IPS-NIHi7 (cell line): ENCODE measurements around the gene SEPTIN10.
"Not testable (repeated sequence)": the region's sequence is repeated elsewhere in the genome, so short reads cannot be mapped to it uniquely, and the experiment has no call there.

Source experiments
- DNase-seq: peaks from one replicate; pipeline ENCODE4 v3.0.0; 2012; ENCODE audit warnings: mixed read lengths; ENCODE audit errors: extremely low spot score

The SEPTIN10 gene

DNA sequence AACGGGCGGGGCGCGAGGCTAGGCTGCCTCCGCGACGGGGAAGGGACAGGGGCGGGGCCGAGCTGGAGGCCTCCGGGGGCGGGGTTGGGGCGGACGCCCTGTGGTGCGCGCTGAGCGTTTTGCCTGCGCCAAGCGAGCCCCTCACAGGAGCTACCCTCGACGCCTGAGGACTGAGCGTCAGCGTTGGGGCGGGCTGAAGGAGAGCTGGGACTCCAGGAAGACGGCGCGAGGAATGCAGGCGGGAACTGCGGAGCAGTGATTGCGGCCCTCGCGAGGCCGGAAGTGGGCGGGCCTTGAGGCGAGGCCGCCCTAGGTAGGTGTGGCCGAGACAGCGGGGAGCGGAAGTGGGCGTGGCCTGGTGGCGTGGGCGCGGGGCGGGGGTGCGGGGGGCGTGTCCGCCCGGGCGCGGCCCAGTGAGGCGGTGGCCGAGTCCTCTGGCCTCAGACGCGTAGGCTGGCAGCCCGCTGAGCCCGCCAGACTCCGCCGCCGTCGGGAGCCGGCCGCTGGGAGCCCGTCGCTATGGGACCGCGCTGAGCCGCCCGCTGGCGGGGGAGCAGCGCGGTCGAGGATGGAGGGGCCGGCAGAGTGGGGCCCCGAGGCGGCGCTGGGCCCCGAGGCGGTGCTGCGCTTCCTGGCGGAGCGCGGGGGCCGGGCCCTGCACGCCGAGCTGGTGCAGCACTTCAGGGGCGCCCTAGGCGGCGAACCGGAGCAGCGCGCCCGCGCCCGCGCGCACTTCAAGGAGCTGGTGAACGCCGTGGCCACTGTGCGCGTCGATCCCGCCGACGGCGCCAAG, at the start of gene SEPTIN10, which contains the start of gene SOWAHC:
Gene SEPTIN10 (minus strand): TSS at position 45 of the 793 bp plus-strand sequence. CDS start 139 bp downstream, outside the sequence.
Gene SOWAHC (plus strand): TSS at position 443 of the 793 bp plus-strand sequence. CDS start 126 bp downstream, at position 569.
- peak; percentile 93 for DNase-seq

DNA sequence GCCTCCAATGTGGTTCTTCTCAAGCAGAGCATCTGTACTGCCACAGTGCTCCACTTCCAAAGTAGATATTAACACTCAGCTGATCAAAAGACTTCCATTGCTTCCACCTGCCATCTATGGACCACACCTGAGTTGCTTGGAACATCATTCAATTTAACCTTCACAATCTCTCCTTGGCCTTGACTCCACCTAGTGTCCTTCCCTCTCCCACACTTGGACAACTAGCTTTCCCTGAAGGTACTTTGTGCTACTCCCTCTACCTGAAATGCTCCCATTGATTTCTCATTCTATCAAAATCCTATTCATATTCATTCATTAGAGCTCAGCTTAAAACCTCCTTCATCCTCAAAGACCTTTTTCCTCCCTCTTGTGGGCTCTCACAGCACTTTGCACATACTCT, 49.1 kb upstream of the SEPTIN10 start:
- DNase-seq: no peak

DNA sequence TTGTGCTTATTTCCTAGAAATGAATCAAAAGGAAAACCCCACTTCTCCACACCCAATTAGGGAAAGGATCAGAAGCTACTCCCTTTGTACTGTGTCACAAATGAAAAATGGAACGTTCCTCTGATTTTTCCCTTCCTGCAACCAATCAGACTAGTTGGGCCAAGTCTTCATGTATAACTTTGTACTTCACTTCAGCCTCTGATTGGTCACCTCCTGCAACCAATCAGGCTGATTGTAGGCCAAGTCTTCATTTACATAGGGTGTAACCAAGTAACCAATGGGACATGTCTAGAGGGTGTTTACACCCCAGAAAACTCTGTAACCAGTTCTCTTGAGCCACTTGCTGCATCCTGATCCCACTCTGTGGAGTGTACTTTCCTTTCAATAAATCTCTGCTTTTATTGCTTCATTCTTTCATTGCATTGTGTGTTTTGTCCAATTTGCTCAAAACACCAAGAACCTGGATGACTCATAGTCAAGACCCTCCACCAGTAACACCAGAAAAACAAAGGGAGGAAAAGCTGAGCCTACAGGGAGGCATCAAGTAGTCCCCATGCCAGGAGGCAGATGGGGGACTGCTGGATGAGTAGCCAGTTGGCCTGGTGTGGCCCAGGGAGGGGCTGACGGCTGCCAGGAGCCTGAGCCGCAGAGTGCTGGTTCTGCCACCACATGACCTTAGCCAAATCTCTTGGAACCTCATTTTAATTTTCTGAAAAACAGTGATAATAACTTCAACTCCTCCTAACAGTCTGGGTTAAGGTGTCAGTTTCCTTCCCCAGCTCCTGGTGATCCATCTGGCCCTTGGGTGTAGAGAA, 46.5 kb upstream of the SEPTIN10 start:
- DNase-seq: no peak

DNA sequence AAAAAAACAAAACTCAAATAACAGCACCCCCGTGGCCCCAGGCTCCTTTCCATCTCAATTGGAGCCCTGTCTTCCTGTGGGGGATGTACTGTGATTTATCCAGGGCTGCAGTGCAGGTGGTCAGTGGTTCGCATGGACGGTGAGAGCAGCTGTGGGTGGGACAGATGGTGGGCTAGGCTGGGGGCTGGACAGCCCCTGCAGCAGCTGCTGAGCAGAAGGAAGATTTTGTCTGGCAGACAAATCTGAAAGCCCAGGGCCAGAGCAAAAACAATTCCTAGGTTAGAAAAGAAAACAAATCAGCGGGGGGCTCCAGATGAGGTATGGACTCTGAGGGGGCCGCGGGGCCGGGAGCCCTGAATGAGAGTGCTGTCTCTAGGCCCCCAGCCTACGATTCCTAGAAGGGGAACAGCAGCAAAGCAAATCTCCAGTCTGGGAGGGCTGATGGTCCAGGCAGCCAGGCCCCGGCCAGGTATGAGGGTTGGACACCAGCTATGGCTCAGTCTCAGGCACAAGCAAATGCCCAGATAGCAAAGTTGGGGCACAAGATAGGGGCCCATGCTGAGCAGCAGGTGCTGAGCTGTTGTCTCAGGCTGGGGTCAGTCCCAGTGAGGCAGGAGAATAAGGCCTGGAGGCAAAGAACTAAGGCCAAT, 45.8 kb upstream of the SEPTIN10 start:
- no peak for DNase-seq

DNA sequence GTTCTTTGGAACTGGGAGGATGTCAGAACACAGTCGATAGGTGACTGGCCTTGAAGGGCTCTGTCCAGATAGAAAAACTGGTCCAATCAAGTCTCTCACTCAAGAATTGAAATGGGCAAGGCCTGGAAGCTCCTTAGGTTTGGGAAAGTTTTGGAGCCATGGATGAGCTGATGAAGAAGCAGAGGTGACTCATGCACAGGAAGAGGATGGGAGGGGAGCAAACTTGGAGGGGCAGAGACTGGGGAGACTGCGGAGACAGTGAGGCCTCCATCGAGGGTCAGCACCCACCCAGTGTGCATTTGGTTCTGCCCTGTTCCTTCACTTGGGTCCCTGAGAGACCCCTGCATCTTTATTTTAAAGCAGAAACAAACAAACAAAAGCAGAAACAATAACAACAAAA, 41.5 kb upstream of the SEPTIN10 start:
- no peak for DNase-seq

DNA sequence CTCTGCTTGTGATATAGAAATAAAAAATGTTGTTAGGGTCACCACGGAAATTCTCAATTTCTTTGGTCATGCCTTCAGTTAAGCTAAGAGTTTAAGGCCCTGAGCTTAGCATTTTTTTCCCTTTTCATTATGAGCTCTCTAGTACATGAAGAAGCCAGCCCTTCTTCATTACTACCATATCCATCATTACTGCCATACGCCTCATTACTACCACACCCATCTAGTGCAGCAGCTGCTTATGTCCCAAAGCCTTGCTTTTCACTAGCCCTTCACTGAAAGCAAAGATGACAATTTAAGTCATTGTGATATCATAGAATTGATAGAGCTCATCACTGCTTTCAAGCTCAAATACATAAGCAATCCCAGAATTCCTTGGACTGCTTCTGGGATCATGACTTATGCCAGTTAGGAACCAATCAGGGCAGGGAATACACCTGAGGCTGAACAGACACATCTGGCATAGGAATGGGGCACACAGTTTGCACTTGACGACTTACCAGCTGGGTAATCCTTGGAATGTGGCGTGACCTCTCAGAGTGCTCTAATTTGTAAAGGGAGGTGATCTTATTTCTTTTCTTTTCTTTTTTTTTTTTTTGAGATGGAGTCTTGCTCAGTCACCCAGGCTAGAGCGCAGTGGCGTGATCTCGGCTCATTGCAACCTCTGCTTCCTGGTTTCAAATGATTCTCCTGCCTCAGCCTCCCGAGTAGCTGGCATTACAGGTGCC, 40.7 kb upstream of the SEPTIN10 start:
- no peak for DNase-seq

DNA sequence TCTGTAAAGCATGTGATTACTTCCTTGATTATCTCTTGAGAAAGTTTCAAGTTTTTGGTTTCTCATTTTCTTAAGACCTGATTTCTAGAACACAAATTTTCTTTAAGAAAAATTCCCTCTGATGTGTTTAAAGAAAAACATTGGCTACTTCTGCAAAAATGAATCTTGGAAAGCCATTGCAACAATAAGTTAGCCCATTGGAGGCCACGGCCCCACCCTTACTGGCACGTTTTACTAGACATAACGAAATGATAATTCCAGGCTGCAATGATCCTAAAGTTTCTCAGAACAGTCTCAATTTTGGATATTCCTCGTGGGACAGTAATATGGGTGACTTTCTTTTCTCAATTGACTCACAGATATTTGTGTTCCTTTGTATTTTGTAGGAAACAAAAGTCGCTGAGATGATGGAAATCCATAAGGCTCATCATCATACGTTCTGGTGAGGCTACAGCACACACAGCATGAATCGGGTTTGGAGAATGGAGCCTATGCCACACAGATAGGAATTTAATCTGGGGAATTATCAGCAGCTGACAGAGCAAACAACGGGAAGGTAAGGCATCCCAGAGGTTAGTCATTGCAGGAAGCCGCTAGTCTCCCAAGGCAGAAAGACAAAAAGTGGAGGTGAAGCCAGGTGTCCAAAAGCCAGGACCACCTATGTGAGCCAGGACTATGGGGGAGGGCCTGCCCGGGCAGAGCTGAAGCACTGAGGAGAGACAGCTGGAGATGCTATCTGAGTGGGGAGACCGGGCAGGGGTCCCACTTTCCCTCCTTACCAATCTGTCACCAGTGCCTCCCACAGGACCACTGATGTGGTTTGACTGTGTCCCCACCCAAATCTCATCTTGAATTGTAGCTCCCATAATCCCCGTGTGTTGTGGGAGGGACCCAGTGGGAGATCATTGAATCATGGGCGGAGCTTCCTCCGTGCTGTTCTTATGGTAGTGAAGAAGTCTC, 36.2 kb upstream of the SEPTIN10 start:
- no peak for DNase-seq

DNA sequence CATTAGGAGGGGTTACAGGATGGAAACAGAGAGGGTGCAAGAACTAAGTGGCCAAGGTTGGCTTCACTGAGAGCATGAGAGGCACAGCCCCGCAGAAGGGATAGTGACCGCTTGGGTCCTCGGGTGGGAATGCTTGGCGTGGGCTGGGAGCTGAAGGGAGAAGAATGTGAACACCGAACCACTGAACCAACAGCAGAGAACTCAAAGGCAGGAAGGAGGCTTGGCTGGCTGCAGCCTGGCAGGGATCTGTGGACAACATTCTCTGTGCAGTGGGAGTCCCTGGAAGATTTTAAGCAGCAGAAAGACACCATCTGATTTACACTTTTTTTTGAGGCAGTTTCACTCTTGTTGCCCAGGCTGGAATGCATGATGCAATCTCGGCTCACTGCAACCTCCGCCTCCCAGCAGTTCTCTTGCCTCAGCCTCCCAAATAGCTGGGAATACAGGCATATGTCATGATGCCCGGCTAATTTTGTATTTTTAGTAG, 34.3 kb upstream of the SEPTIN10 start:
- no peak for DNase-seq

DNA sequence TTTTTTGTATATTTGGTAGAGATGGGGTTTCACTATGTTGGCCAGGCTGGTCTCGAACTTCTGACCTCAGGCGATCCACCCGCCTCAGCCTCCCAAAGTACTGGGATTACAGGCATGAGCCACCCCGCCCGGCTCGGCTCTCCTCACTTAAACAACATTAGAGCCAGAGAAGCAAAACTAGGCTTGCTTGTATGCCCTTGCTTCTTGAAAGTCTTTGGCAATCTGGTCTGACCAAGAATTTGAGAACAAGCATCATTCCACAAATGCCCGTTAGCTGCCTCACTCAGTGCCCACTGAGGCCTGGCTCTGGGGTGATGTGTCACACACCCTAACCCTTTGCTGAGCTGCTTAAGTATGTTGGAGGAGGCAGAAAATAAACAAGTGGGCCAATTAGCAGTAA, 33.9 kb upstream of the SEPTIN10 start:
- DNase-seq: no peak

DNA sequence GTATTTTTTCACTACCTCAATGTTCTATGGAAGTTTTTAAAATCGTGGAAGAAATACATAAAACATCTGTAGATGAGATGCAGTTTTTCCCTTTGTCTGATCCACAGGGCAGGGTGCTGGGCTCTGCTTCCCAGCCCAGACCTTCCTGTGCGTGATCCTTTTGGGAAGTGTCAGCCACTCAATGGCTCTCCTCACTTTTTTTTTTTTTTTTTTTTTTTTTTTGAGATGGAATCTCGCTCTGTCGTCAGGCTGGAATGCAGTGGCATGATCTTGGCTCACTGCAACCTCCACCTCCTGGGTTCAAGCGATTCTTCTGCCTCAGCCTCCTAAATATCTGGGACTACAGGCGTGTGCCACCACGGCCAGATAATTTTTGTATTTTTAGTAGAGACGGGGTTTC, 33.2 kb upstream of the SEPTIN10 start:
- DNase-seq: no peak

DNA sequence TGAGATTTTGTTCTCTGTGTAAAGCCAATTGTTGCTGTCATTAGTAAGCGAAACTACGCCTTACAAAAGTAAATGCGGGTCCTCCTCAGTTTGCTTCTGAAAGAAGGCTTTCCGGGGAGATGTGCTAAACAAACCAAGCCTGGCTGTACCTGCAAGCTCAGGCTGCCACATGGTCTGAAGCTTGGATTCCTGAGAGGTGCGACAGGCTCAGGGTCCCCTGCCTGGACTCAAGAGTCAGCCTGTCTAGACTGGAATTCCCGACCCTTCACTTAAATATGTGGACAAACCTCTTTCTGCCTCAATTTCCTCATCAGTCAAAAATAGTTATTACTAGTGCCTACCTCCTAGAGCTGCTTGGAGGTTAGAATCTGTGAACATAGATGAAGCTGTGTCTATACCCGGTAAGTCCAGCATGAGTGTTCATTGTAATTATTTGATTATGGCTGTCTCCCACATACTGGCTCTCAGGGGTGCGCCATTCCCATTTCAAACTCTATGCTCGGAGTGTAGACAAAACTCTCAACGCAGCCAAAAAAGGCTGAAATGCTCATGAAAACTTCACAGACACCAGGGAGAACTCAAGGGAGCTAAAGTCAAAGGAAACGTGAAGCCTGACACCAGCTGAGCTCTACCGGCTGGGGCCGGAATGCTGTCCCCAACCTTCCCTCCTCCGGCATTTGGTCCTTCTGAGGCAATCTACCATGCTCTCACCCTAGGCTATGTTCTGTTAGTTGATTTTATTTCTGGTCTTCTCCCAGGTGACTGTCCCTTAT, 31.8 kb upstream of the SEPTIN10 start:
- no peak for DNase-seq

DNA sequence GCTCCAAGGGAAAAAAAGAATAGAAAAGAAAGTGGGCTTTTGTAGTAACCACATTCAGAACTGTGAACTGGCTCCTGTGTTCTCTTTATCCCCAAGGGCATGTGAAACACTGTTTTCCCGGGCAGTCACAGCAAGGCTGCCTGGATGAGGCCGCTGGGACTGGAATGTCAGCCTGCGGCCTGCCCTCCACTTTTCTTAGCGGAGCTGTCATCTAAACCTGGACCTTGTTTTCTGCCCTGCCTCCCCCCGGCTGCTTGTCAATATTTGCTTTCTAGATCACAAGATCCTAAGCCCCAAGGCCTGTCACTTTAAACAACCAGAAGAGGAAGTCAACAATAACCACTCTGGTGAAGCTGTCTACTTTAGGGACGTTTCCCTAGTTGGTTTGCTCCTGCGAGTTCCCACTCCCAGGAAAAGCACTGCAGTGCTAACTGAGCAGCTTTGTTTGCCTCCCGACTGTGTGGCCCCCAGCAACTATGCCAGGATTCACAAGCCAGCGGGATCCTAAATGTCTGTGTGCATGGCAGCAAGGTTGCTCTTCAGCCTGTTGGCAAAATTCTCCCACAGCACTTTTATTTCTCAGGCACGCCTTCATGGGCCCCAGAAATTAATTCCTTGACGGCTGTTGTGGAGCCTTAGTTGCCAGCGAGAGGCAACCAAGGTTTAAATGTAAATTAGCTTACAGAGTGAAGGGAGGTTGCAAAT, 31.0 kb upstream of the SEPTIN10 start:
- DNase-seq: peak; percentile 57

DNA sequence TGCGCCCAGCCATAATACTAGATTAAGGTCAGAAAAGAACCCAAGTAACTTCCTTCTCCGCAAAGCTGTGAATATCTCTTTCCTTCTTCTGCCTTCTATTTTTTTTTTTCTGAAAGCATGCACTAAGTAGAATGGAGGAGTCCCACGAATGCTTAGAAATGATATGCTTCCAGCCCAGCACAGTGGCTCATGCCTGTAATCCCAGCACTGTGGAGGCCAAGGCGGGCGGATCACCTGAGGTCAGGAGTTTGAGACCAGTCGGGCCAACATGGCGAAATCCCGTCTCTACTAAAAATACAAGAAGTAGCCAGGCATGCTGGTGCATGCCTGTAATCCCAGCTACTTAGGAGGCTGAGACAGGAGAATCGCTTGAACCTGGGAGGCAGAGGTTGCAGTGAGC, 26.2 kb upstream of the SEPTIN10 start:
- DNase-seq: not testable (repeated sequence)

DNA sequence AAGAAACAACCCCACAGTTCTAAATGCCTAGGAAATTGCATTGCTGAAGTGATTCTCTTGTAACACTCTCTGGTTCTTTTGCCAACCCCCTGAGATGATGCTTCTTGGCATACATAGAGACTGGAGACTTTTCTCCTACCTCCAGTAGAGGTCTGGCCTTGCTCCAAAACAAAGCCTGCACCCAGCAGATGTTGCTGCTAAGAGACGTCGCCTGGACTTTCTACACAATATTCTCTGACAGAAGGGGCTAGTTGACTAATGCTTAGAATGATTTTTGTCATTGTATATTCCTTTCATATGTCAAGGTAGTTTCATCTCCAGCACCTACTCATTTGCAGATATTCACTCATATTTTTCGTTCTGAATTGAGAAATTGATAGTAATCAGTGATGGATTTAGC, 25.0 kb upstream of the SEPTIN10 start:
- no peak for DNase-seq

DNA sequence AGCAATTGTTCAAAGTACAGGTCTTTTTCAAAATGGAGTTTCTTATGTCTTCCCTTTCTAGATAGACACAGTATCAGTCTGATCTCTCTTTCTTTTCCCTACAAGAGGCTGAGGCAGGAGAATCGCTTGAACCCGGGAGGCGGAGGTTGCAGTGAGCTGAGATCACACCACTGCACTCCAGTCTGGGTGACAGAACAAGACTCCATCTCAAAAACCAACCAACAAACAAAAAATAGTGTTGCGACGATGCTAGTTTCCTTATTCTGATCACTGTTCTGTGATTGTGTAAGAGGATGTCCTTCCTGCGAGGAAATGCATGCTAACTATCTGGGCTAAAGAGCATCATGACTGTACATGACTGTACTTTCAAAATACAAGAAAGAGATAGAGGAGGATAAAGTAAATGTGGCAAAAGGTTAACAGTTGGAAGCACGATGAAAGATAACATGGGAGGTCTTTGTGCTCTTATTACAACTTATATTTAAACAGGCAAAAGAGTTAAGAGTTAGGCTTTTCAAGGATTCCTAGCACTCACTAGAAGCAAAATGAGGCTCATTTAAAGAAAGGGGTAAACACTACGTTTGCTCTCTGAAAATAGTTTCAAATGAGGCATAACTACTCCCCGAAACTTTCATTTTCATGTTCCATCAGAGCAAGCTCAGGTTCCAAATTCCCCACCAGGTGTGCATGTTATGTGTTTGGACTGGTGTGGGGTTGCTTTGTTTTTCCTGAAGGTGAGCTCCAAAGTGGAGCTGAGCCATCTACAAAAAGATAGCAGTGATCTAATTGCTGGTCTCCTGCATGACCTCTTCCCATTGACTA, 24.2 kb upstream of the SEPTIN10 start:
- no peak for DNase-seq

DNA sequence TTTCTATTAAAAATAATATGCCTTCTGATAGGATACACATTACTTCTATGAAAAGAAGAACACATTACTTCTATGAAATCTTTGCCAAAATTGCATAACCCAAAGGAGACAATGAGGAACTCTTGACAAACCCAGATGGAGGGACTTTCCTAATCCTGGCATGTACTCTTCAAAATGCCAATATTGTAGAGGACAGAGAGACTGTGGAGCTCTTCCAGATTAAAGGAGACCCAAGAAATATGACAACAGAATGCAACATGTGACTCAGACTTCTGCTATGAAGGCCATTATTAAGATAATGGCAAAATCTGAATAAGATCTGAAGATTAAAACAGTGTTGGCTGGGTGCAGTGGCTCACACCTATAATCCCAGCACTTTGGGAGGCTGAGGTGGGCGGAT, 22.6 kb upstream of the SEPTIN10 start:
- no peak for DNase-seq

DNA sequence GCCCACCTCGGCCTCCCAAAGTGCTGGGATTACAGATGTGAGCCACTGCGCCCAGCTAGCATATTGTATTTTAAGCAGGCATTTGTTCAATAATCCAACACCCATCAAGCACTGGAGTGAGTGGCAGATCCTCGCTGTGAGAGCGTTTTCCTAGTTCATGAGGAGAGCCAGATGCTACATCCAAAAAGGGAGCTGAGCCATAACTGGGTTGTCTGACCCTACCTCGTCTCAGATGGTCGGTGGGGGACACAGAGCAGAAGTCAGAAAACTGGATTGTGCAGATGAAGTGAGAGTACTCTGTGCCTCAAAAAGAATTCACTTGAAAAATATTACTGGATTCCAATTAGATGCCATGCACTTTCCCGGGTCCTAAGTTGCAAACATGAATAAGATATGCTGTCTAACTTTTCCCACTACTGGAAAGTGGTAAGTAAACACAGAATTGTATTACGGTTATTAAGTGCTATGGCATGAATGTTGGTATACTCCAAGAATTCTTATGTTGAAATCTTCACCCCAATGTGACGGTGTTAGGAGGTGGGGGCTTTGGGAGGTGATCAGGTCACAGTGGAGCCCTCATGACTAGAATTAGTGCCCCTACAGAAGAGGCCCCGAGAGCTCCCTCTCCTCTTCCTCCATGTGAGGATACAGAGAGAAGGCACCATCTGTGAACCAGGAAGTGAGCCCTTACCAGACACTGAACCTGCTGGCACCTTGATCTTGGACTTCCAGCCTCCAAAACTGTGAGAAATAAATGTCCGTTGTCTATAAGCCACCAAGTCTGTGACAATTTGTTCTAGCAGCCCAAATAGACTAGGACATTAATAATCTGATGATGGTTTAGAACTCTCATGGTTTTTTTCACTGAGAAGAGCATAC, 21.9 kb upstream of the SEPTIN10 start:
- DNase-seq: no peak
